K562 (cell line): ENCODE data around the gene VPS11. TPM values are rescaled to one million over a fixed set of nuclear protein-coding genes. Genes with fewer than 3 reads are reported as not detected.

Experiments
- ATAC-seq: fragments of 200-7000 bp; cut with Tn5 transposase; 3 replicates; pipeline ENCODE4 v1.9.1; 2020; ENCODE audit warnings: moderate library complexity
- BruUV-seq: library from RNA; stranded (reverse); fragments of 400-500 nt; replicated peaks from 2 replicates; lab custom pipeline; 2021; lab: Mats Ljungman, UMichigan
- CTCF ChIA-PET: fragments of 300-600 bp; formaldehyde crosslinking; extraction: SDS; loops from one replicate; lab custom pipeline; 2021; ENCODE audit warnings: low intra/inter-chr PET ratio; lab: Yijun Ruan, JAX
- POLR2A ChIA-PET: fragments of 300-600, 350-650 bp; sonication (Branson Sonifier 250); formaldehyde crosslinking; extraction: SDS; loops from one replicate; lab custom pipeline; 2021; ENCODE audit warnings: antibody characterized with exemption, inconsistent platforms; lab: Yijun Ruan, JAX
- DNase-seq, 4 experiments: peaks; one replicate each; pipeline versions ENCODE4 v3.0.0 to v3.0.0-alpha.2; 2011 to 2018; ENCODE audit warnings: low spot score in 3 of 4, mixed read lengths in 3 of 4; ENCODE audit errors: extremely low read depth in 1 of 4
- FAIRE-seq: peaks from 2 replicates; lab custom pipeline; 2011; peaks lifted over from hg19 to GRCh38; lab: Jason Lieb, UNC
- H2AFZ ChIP-seq: 2 replicates; pipeline ENCODE4 v1.6.0; 2011; ENCODE audit warnings: low read depth, low read length, control low read depth, inconsistent platforms
- H3K27ac ChIP-seq: fragments of 200-600 bp; 3 replicates; pipeline ENCODE4 v1.8.0; 2011; ENCODE audit warnings: low read depth, mild to moderate bottlenecking, control low read depth, inconsistent platforms, low read length, moderate library complexity, mixed read lengths; ENCODE audit errors: extremely low read depth
- H3K27me3 ChIP-seq, 2 experiments: fragments of 300-600 bp in 1 of 2; 2 replicates in 1 of 2; 3 replicates in 1 of 2; pipeline versions ENCODE4 v1.6.0 to v1.8.0; 2011; ENCODE audit warnings: inconsistent platforms in 2 of 2, low read length in 2 of 2, mild to moderate bottlenecking in 1 of 2, mixed read lengths in 1 of 2, moderate library complexity in 1 of 2; ENCODE audit not compliant: control insufficient read depth in 2 of 2, insufficient read depth in 2 of 2
- H3K36me3 ChIP-seq: fragments of 300-600 bp; 3 replicates; pipeline ENCODE4 v1.8.0; 2011; ENCODE audit warnings: mild to moderate bottlenecking, low read length, inconsistent platforms; ENCODE audit not compliant: control insufficient read depth, insufficient read depth
- H3K4me1 ChIP-seq, 2 experiments: fragments of 200-600 bp in 1 of 2; replicated peaks in 1 of 2; 2 replicates in 1 of 2; 3 replicates in 1 of 2; pipeline versions ENCODE4 v1.5.1 to v1.8.0; 2011; ENCODE audit warnings: inconsistent platforms in 2 of 2, low read length in 2 of 2, mild to moderate bottlenecking in 1 of 2, mixed read lengths in 1 of 2, moderate library complexity in 1 of 2; ENCODE audit not compliant: control insufficient read depth in 2 of 2, insufficient read depth in 2 of 2
- H3K4me2 ChIP-seq: 2 replicates; pipeline ENCODE4 v1.6.1; 2011; ENCODE audit warnings: low read length, control low read depth, inconsistent platforms, mixed read lengths; ENCODE audit not compliant: insufficient read depth
- H3K4me3 ChIP-seq: fragments of 200-600 bp; sonication (generic), shearing (Covaris generic); 2 replicates; pipeline ENCODE4 v1.5.1; 2016; ENCODE audit warnings: control low read depth, inconsistent platforms
- H3K79me2 ChIP-seq: fragments of 200-600 bp; 3 replicates; pipeline ENCODE4 v1.8.0; 2011; ENCODE audit warnings: low read length, inconsistent platforms; ENCODE audit not compliant: control insufficient read depth, insufficient read depth
- H3K9ac ChIP-seq, 2 experiments: 2 replicates each; pipeline versions ENCODE4 v1.6.0 to v1.6.1; 2011; ENCODE audit warnings: low read depth in 2 of 2, low read length in 2 of 2, control low read depth in 1 of 2, inconsistent platforms in 1 of 2, mild to moderate bottlenecking in 1 of 2, mixed read lengths in 1 of 2; ENCODE audit not compliant: insufficient read depth in 1 of 2
- H3K9me1 ChIP-seq: one replicate; pipeline ENCODE4 v1.6.0; 2011; ENCODE audit warnings: inconsistent platforms, mild to moderate bottlenecking, low read length, moderate library complexity; ENCODE audit not compliant: control insufficient read depth, insufficient read depth
- H3K9me3 ChIP-seq: replicated peaks from 2 replicates; pipeline ENCODE4 v1.5.1; 2011; ENCODE audit warnings: low read depth, low read length, inconsistent platforms; ENCODE audit not compliant: control insufficient read depth, insufficient read depth
- H4K20me1 ChIP-seq: replicated peaks from 2 replicates; pipeline ENCODE4 v1.6.1; 2011; ENCODE audit warnings: low read length, inconsistent platforms, mixed read lengths; ENCODE audit not compliant: control insufficient read depth, insufficient read depth
- BRF2 ChIP-seq: IDR thresholded peaks from 3 replicates; pipeline ENCODE4 v1.6.1; 2011; ENCODE audit warnings: borderline replicate concordance, mild to moderate bottlenecking; ENCODE audit not compliant: insufficient read length, insufficient read depth
- CBX2 ChIP-seq: fragments of 200-600 bp; sonication (generic); IDR thresholded peaks from one replicate; pipeline ENCODE4 v1.6.1; 2012; ENCODE audit warnings: mild to moderate bottlenecking, low read length, inconsistent platforms; ENCODE audit not compliant: insufficient read depth, poor library complexity, severe bottlenecking
- E2F4 ChIP-seq: sonication (generic); formaldehyde crosslinking; IDR thresholded peaks from 2 replicates; pipeline ENCODE4 v1.8.0; 2022; ENCODE audit warnings: mild to moderate bottlenecking, low read depth, missing genetic modification reagents
- FOXO4 ChIP-seq: fragments of 450-650 bp; formaldehyde crosslinking; IDR thresholded peaks from 2 replicates; pipeline ENCODE4 v1.4.0; 2020; ENCODE audit warnings: mild to moderate bottlenecking, moderate library complexity
- GTF2E2 ChIP-seq: fragments of 200-800 bp; sonication (Bioruptor generic); IDR thresholded peaks from 2 replicates; pipeline ENCODE4 v1.6.1; 2016; ENCODE audit warnings: missing genetic modification characterization, missing compliant biosample characterization
- HEY1 ChIP-seq: fragments of 250-450 bp; sonication (Bioruptor Pico); IDR thresholded peaks from 2 replicates; pipeline ENCODE4 v1.5.0; 2020; ENCODE audit warnings: mild to moderate bottlenecking, moderate library complexity, borderline replicate concordance
- JUND ChIP-seq, 2 experiments: IDR thresholded peaks; 2 replicates in 1 of 2; 3 replicates in 1 of 2; pipeline ENCODE4 v1.6.1; 2011; ENCODE audit warnings: borderline replicate concordance in 2 of 2, low read depth in 2 of 2, low read length in 2 of 2, improper control_type of control experiment in 1 of 2, missing biosample characterization in 1 of 2, missing genetic modification characterization in 1 of 2, missing genetic modification reagents in 1 of 2
- MTA2 ChIP-seq: fragments of 450-650 bp; IDR thresholded peaks from 2 replicates; pipeline ENCODE4 v1.6.1; 2016; ENCODE audit warnings: low read depth
- MXI1 ChIP-seq: IDR thresholded peaks from 2 replicates; pipeline ENCODE4 v1.6.1; 2011; ENCODE audit warnings: low read depth, mild to moderate bottlenecking, improper control_type of control experiment, low read length
- NKRF ChIP-seq: fragments of 450-650 bp; IDR thresholded peaks from 2 replicates; pipeline ENCODE4 v1.6.1; 2016; ENCODE audit warnings: borderline replicate concordance
- POLR2B ChIP-seq: fragments of 450-650 bp; IDR thresholded peaks from 2 replicates; pipeline ENCODE4 v1.6.1; 2018; ENCODE audit warnings: low read depth; ENCODE audit not compliant: partially characterized antibody
- PRMT5 ChIP-seq: sonication (generic); formaldehyde crosslinking; IDR thresholded peaks from 2 replicates; pipeline ENCODE4 v1.5.0; 2020; ENCODE audit warnings: missing genetic modification reagents
- ZKSCAN8 ChIP-seq: fragments of 200-800 bp; sonication (Bioruptor generic); IDR thresholded peaks from 2 replicates; pipeline ENCODE4 v1.6.1; 2016; ENCODE audit warnings: missing genetic modification characterization, missing compliant biosample characterization
- ZNF165 ChIP-seq: fragments of 250-450 bp; sonication (Bioruptor Pico); IDR thresholded peaks from 2 replicates; pipeline ENCODE4 v1.4.0; 2020; ENCODE audit warnings: borderline replicate concordance
- ZNF174 ChIP-seq: fragments of 250-450 bp; sonication (Bioruptor Pico); IDR thresholded peaks from 2 replicates; pipeline ENCODE4 v1.4.0; 2020; ENCODE audit warnings: mild to moderate bottlenecking
- ZNF76 ChIP-seq: fragments of 250-450 bp; sonication (Bioruptor Pico); IDR thresholded peaks from 2 replicates; pipeline ENCODE4 v1.4.0; 2020; ENCODE audit warnings: mild to moderate bottlenecking, moderate library complexity, borderline replicate concordance
- ZNF79 ChIP-seq: fragments of 250-450 bp; sonication (Bioruptor Pico); IDR thresholded peaks from 2 replicates; pipeline ENCODE4 v1.4.0; 2020; ENCODE audit warnings: low read depth, mild to moderate bottlenecking, moderate library complexity
- WGBS: fragments of 100-300 bp; shearing (Covaris generic); methylation state at CpG from one replicate; pipeline ENCODE4 v1.1.6; 2016; ENCODE audit warnings: low coverage, mixed read lengths; ENCODE audit not compliant: insufficient coverage; ENCODE audit errors: missing lambda C conversion rate; 5-methylcytosine and 5-hydroxymethylcytosine counted together
- in situ Hi-C: fragments of 300-500 bp; cut with MboI; formaldehyde crosslinking; loops from 4 replicates; pipeline ENCODE4 v1.15.0; 2018; ENCODE audit warnings: inconsistent platforms, mixed read lengths
- intact Hi-C: fragments of 100-400 bp; cut with micrococcal nuclease; formaldehyde crosslinking; loops from 2 replicates; pipeline ENCODE4 v1.14.2; 2022
- polyA plus RNA-seq, 8 experiments: library from polyadenylated mRNA; depleted of rRNA in 4 of 8; stranded (reverse) in 5 of 8; unstranded in 3 of 8; fragments of >200 nt; fragmentation: Nextera tagmentation in 2 of 8; fragmentation: Illumina TruSeq in 1 of 8; extraction: Ambion mirVana in 2 of 8; extraction: Trizol in 1 of 8; gene quantifications; 2 replicates each; pipeline versions ENCODE4 v1.2.1 to v1.2.3, GENCODE V29; 2011 to 2014; ENCODE audit warnings: inconsistent platforms in 1 of 8, missing spikeins in 1 of 8
- total RNA-seq, 7 experiments: library from RNA; depleted of rRNA in 6 of 7; stranded (reverse); fragments of >200 nt in 6 of 7; fragmentation: Illumina TruSeq in 2 of 7; extraction: Trizol in 2 of 7; gene quantifications; 2 replicates each; pipeline versions ENCODE4 v1.2.1 to v1.2.3, GENCODE V29; 2011 to 2021; ENCODE audit warnings: low replicate concordance in 1 of 7

VPS11 gene
- total and polyA plus RNA-seq, 9 of the 15 experiments (the other 6 are each of a cell fraction or from before 2014, with no cell fraction given): 14.1 to 35.5 (median 27.5) TPM

- 74% methylated on average over 4 of the region's 5 CpGs for WGBS
- H3K79me2 ChIP-seq: peaks cover 7% of the 10 kb centered on the region
- ChIA-PET POLR2A (interaction anchor here (1.1 to 1.3 kb wide), 2 partner anchors 10 to 75 kb away, joined by 3 to 4 read pairs; partner anchors contain the start of gene C2CD2L), CTCF (no interaction called here)
- no peaks in the 10 kb centered on the region for H3K27me3 ChIP-seq
- FAIRE-seq (no peak), DNase-seq (no peak), ATAC-seq (no peak)
- H3K36me3 ChIP-seq: peaks cover 68% of the 10 kb centered on the region
- H3K4me3 ChIP-seq: no peak overlapping the region
- H3K9me3 ChIP-seq: no peaks in the 10 kb centered on the region
- in situ Hi-C loops: no loop called here
- no peaks in the 10 kb centered on the region for H3K9me1 ChIP-seq
- H3K4me1 ChIP-seq: peaks cover 15 to 16% of the 10 kb centered on the region in 2 experiments
- H2AFZ ChIP-seq: no peak overlapping the region
- no TSS peak for BruUV-seq
- no peak overlapping the region for H3K27ac ChIP-seq
- intact Hi-C loops: no loop called here
- 0 out of 2 replicates have a peak, but pooled peaks cover 3% of the 10 kb centered on the region for H4K20me1 ChIP-seq
- H3K9ac ChIP-seq: peak overlapping the region in 1 of 2 experiments; percentile 80; a peak in 2 of 4 replicates
- no peak overlapping the region for H3K4me2 ChIP-seq
- TF ChIP-seq E2F4: no peak
- no peak for TF ChIP-seq POLR2B
- no peak for TF ChIP-seq ZNF165 (CRISPR knock-in tag)
- no peak for TF ChIP-seq PRMT5 (CRISPR knock-in tag)
- no peak for TF ChIP-seq BRF2
- no peak for TF ChIP-seq CBX2
- no peak for TF ChIP-seq FOXO4 (CRISPR knock-in tag)
- no peak for TF ChIP-seq JUND (IDR thresholded peaks at IDR 0.05; ENCODE audit: borderline replicate concordance, low read depth, low read length)
- no peak for TF ChIP-seq JUND (tag; IDR thresholded peaks at IDR 0.05; ENCODE audit: borderline replicate concordance, low read depth, low read length)
- TF ChIP-seq ZKSCAN8: no peak
- no peak for TF ChIP-seq ZNF79
- TF ChIP-seq GTF2E2: no peak
- TF ChIP-seq ZNF76: no peak
- TF ChIP-seq NKRF: no peak
- TF ChIP-seq MTA2: no peak
- no peak for TF ChIP-seq ZNF174 (CRISPR knock-in tag)
- no peak for TF ChIP-seq MXI1
- TF ChIP-seq HEY1: no peak
These were observed 49.0 kb downstream of the VPS11 start for GRCh38 chr11:119116601-119117000.
